ENCODE measurements around the gene ALDH3B1. TPM values are rescaled to one million over a fixed set of nuclear protein-coding genes. Genes with fewer than 3 reads are reported as not detected.

ALDH3B1 gene
- total and polyA plus RNA-seq, 8 donors, result 12.1 to 87.1 (median 16.1) TPM

- no peaks in the 10 kb centered on the region for H3K9me3 ChIP-seq
- TF ChIP-seq CTCF (IDR thresholded peaks at IDR 0.05), result no peak
- peaks cover 5 to 46% of the 10 kb centered on the region in 2 donors for H3K4me1 ChIP-seq
- DNase-seq, result no peak
- H3K27ac ChIP-seq, result no peak overlapping the region
- no peak overlapping the region for H3K4me3 ChIP-seq
- peaks cover 0 to 8% of the 10 kb centered on the region in 2 donors for H3K27me3 ChIP-seq
- peaks cover 0 to 67% of the 10 kb centered on the region in 2 donors for H3K36me3 ChIP-seq
- intact Hi-C loops (cut with DNase I), result no loop called here
- ATAC-seq, result peak; percentile 4
Measured at GRCh38 chr11:67996051-67996450, 14.1 kb upstream of the ALDH3B1 start.

GRCh38 chr11:67996622-67997474 is 13.3 kb upstream of the ALDH3B1 start:
- Histone ChIP-seq H3K9me3 (no peaks in the 10 kb centered on the region), H3K4me1 (peaks cover 5 to 46% of the 10 kb centered on the region in 2 donors), H3K4me3 (no peak overlapping the region), H3K36me3 (peaks cover 0 to 61% of the 10 kb centered on the region in 2 donors), H3K27ac (no peak overlapping the region), H3K27me3 (no peaks in the 10 kb centered on the region)
- TF ChIP-seq CTCF (IDR thresholded peaks at IDR 0.05), result no peak
- peak in 2 of 4 donors; percentile 80 to 94 for DNase-seq
- ATAC-seq, result peak; percentile 96
- intact Hi-C loops (cut with DNase I), result no loop called here

GRCh38 chr11:67997475-67997921 is 12.6 kb upstream of the ALDH3B1 start:
- no peaks in the 10 kb centered on the region for H3K9me3 ChIP-seq
- DNase-seq, result peak in 1 of 4 donors; percentile 79
- H3K27ac ChIP-seq, result no peak overlapping the region
- peaks cover 0 to 61% of the 10 kb centered on the region in 2 donors for H3K36me3 ChIP-seq
- H3K27me3 ChIP-seq, result no peaks in the 10 kb centered on the region
- intact Hi-C loops (cut with DNase I), result no loop called here
- peaks cover 5 to 51% of the 10 kb centered on the region in 2 donors for H3K4me1 ChIP-seq
- no peak overlapping the region for H3K4me3 ChIP-seq
- TF ChIP-seq CTCF (IDR thresholded peaks at IDR 0.05), result no peak
- no peak for ATAC-seq

- no peak for ATAC-seq
- no peak for TF ChIP-seq CTCF (IDR thresholded peaks at IDR 0.05)
- Histone ChIP-seq H3K27me3 (no peaks in the 10 kb centered on the region), H3K4me1 (peaks cover 5 to 60% of the 10 kb centered on the region in 2 donors), H3K36me3 (peaks cover 0 to 54% of the 10 kb centered on the region in 2 donors), H3K9me3 (no peaks in the 10 kb centered on the region), H3K4me3 (no peak overlapping the region), H3K27ac (no peak overlapping the region)
- DNase-seq, result peak in 2 of 4 donors; percentile 10 to 48
- intact Hi-C loops (cut with DNase I), result no loop called here
Measured at GRCh38 chr11:67998150-67999045, 11.7 kb upstream of the ALDH3B1 start.
